ENCODE data around the gene LRRC8A.

The LRRC8A gene

DNA sequence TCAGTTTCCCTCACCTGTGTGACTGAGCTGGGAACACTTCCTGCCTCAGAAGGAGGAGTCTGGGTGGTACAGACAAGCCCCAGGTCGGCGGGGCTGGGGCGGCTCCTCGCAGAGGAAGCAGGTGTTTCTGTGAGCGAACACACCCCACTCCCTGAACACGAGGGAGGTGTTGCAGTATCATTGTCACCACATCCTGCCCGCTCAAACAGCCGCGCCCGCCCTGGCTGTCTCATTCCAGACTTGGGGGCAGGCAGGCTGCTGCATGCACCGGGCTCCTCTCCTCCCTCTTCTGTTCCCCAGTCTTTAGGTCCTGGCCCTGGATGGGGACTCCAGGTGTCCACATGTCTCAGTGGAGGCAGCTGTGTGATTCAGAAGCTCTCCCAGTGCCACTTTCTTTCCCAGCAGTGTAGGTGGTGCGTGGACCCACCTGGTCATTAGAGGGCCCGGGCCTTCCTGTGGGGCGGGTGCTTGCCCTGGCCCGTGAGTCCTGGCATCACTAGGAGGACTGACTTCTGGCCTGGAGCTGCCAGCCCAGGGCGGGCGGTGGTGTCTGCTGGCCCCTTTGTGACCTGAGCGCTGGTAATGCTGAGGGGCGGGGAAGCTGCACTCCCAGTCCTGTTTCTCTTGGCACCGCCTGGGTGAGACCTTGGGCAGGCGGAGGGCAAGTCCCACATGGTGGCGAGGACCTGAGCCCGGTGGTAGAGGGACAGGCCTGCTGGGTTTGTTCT, 20.6 kb downstream of the LRRC8A start:
- no peak for DNase-seq

DNA sequence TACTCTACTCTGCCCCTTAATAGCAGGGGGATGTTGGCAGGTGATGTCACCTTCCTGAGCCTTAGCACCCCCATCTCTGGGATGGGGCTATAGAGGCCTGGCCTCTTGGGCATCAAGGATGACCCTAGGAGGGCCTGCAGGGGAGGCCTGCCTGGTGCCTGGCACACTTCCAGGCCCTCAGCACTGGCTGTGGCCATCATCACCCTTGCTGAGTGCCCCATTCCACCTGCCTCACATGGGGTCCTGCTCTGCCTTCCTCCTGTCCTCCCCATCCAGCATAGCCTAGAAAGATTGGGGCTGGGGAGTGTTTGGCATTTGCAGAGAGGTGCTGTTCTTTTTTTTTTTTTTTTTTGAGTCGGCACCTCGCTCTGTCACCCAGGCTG, 21.1 kb downstream of the LRRC8A start:
- DNase-seq: no peak

DNA sequence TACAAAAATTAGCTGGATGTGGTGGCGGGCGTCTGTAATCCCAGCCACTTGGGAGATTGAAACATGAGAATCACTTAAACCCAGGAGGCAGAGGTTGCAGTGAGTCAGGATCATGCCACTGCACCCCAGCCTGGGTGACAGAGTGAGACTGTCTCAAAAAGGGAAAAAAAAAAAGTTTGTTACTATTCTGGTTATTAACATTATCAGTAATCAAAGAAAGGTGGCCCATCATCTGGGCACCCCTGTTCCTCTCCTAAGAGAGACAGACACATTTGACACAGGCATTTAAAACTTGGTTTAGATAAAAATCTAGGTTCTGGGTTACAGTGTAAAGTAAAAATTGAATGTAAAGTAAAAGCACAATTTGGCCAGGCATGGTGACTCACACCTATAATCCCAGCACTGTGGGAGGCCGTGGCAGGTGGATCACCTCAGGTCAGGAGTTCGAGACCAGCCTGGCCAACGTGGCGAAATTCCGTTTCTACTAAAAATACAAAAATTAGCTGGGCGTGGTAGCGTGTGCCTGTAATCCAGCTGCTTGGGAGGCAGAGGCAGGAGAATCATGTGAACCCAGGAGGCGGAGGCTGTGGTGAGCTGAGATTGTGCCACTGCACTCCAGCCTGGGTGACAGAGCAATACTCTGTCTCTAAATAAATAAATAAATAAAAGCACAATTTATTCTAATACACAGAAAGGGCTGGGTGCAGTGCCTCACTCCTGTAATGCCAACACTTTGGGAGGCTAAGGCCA, 22.1 kb downstream of the LRRC8A start:
- DNase-seq: no peak

DNA sequence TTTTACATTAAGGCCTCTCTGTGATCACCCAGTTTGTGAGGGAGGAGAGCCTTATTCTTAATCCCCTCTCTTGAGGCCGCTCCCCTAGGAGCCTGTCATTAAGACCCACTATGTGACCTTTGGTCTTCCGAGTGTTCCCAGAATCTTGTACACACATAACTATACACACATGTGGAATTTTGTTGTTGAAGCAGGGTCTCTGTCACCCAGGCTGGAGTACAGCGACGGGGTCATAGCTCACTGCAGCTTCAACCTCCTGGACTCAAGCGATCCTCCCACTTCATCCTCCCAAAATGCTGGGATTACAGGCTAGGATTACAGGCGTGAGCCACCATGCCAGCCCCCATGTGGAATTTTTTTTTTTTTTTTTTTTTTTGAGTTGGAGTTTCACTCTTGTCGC, 24.0 kb downstream of the LRRC8A start:
- no peak for DNase-seq

DNA sequence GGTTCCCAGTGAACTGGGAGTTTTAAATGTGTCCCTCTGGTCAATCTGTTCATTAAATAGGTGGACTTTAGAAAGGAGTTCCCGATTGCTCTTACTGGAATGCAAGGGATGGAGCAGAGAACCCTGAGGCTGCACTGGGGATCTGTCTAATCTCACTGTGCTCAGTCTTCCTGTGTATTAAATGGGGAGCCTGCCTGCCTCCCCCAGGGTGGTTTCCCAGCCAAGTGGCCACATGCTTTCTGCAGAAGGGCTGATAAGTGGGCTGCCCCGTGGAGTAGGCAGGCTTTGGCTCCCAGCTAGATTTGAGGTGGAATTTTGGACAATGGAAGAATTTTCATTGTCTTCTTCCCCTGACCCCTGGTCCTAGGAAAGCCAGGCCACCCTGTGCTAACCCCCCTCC, 24.8 kb downstream of the LRRC8A start:
- DNase-seq: no peak

DNA sequence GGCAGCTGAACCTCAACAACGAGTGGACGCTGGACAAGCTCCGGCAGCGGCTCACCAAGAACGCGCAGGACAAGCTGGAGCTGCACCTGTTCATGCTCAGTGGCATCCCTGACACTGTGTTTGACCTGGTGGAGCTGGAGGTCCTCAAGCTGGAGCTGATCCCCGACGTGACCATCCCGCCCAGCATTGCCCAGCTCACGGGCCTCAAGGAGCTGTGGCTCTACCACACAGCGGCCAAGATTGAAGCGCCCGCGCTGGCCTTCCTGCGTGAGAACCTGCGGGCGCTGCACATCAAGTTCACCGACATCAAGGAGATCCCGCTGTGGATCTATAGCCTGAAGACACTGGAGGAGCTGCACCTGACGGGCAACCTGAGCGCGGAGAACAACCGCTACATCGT, 26.4 kb downstream of the LRRC8A start:
- no peak for DNase-seq

DNA sequence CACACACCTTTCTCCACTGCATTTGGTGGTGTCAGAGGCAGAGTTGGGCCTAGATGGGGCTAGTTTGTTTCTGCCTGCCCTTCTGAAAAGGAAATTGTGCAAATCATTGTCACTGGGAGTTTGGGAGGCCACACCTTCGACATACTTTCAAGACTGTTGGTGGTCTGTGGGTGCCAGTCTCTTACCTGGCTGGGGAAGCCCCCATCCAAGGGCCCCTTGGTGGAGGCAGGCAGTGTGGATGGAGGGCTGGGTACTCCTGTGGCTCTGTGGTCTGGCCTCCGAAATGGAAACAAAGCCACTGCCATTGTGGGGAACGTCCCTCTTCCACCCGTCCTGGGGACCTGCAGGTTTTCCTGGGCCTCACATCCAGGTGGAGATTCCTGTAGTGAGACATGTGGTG, 27.9 kb downstream of the LRRC8A start:
- DNase-seq: no peak

DNA sequence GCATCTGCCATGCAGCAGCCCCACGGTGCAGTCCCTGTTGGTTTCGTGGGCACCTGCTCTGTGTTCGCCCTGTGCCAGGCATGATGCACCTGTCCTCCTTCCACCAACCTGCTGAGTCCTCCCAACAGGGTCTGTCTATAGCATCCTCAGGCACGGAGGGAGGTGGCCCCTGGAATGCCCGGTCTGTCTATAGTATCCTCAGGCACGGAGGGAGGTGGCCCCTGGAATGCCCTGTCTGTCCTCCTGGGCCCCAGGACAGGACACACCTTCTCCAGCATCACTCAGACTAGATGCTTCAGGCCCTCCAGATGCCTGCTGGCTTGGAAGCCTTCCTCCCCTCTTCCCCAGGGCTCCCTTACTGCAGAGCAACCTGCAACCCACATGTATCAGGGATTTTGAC, 29.0 kb downstream of the LRRC8A start:
- no peak for DNase-seq

DNA sequence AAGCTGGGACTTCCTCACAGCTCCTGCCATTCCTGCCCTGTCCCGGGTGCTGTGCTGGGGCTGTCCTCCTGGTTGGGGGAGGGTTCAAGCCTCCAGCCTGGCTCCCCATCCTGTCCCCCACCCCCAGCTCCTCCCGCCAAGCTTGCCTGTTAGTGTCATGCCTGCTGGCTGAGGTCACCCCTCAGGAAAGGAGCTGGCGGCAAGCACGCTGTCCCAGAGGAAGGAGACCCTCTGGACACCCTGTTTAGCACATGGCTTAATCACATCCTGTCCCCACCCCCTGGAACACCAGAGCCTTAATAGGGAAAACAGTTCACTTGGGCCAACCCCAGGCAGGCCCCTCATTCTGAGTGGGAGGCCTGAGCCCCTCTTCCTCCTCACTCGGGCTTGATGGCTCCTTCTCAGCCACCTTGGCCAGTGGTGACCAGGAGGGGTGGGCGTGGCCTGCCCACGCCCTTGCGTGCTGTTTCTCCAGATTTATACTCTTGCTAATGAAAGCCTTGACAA, 29.6 kb downstream of the LRRC8A start:
- DNase-seq: peak in 1 of 2 donors; percentile 52

DNA sequence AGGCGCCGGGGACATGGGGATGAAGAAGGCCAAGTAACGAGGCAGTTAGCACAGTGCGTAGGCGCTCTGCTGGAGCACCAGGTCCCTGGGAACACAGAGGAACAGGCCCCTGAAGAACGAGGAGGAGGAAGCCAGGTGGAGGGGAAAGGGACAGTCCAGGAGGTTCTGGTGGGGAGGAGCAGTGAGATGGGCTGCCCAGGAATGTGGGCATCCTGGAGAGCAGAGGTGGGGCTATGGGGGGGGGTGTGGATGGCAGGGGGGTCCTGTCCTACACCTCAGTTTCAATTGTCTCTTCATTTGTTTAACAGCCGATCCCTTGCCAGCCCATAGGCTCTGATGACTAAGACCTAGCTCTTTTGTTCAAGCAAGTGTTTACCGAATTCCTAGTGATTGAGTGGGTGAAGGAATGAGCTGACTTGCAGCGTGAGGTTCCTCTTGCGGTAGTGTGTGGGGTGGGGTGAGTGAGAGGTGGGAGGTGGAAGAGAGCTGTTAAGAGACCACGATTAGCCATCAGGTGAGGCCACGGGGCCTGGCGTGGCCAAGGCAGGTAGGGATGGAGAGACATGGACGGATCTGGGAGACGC, 30.4 kb downstream of the LRRC8A start:
- peak; percentile 40 to 80 for DNase-seq

DNA sequence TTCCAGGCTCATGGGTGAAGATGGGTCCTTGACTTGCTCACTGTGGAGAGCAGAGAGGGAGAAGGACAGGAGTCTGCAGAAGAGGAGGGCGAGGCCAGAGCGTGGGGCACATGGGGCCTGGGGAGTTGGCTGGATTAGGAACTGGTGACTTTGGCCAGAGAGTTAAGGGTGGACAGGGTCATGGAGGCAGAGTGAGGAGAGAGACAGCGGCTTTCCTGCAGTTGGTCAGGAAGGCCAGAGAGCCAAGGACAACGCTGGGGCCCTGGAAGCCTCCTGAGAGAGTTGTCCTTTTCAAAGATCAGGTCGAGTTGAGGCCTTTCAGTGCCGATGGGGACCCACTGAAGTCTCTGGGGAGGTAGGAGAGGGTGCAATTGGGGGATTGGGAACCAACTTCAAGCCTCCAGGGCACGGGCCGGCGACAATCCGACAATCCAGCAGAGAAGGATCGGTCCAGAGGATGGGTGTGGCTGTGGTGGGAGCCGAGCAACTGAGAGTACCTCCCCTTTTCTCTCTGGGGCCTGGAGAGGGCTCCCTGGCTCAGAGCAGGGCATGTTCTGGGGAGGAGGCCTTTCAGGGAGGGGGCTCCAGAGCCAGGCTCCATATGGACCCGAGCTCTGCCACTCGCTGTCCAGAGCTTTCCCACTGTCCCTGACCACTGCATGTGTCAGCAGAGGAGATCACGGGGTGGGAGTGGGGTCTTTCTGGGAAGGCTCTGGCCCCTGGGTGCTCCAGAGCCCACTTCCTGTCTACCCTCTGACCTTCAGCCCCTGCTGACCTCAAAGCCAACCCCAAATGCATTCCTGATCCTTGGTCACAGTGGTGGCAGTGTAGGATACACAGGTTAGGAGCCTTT, 31.3 kb downstream of the LRRC8A start:
- no peak for DNase-seq

DNA sequence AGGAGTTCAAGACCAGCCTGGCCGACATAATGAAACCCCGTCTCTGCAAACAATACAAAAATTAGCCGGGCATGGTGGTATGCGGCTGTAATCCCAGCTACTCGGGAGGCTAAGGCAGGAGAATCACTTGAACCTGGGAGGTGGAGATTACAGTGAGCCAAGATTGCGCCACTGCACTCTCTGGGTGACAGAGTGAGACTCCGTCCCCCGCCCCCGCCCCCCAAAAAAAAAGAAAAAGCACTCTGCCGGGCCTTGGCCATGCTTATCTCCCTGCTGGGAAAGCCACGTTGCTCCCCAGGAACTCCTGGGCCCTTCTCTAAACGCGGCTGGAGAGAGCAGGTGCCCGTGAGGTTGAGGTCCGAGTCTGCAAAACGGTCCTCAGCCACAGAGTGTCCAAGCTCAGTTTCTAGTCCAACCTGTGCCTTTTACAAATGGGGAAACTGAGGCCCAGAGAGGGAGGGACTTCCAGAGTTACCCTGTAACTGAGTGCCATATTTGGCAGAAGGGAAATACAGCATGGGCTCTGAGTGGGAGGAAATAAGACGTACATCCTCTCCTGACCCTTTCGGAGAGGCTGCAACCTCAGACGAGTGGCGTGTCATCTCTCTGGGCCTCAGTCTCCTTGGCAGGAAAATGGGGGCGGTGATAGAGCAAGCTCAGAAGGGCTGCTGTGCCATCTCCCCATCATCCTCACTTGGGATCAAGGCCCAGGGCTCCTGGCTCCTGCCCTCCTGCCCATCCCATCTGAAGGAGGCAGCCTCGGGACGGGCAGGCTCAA, 32.3 kb downstream of the LRRC8A start:
- no peak for DNase-seq

DNA sequence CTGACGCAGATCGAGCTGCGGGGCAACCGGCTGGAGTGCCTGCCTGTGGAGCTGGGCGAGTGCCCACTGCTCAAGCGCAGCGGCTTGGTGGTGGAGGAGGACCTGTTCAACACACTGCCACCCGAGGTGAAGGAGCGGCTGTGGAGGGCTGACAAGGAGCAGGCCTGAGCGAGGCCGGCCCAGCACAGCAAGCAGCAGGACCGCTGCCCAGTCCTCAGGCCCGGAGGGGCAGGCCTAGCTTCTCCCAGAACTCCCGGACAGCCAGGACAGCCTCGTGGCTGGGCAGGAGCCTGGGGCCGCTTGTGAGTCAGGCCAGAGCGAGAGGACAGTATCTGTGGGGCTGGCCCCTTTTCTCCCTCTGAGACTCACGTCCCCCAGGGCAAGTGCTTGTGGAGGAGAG, 34.3 kb downstream of the LRRC8A start:
- no peak for DNase-seq

DNA sequence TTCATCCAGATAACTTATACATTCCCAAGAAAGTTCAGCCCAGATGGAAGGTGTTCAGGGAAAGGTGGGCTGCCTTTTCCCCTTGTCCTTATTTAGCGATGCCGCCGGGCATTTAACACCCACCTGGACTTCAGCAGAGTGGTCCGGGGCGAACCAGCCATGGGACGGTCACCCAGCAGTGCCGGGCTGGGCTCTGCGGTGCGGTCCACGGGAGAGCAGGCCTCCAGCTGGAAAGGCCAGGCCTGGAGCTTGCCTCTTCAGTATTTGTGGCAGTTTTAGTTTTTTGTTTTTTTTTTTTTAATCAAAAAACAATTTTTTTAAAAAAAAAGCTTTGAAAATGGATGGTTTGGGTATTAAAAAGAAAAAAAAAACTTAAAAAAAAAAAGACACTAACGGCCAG, 34.8 kb downstream of the LRRC8A start:
- DNase-seq: no peak

DNA sequence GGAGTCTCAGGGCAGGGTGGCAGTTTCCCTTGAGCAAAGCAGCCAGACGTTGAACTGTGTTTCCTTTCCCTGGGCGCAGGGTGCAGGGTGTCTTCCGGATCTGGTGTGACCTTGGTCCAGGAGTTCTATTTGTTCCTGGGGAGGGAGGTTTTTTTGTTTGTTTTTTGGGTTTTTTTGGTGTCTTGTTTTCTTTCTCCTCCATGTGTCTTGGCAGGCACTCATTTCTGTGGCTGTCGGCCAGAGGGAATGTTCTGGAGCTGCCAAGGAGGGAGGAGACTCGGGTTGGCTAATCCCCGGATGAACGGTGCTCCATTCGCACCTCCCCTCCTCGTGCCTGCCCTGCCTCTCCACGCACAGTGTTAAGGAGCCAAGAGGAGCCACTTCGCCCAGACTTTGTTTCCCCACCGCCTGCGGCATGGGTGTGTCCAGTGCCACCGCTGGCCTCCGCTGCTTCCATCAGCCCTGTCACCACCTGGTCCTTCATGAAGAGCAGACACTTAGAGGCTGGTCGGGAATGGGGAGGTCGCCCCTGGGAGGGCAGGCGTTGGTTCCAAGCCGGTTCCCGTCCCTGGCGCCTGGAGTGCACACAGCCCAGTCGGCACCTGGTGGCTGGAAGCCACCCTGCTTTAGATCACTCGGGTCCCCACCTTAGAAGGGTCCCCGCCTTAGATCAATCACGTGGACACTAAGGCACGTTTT, 35.4 kb downstream of the LRRC8A start:
- DNase-seq: no peak

DNA sequence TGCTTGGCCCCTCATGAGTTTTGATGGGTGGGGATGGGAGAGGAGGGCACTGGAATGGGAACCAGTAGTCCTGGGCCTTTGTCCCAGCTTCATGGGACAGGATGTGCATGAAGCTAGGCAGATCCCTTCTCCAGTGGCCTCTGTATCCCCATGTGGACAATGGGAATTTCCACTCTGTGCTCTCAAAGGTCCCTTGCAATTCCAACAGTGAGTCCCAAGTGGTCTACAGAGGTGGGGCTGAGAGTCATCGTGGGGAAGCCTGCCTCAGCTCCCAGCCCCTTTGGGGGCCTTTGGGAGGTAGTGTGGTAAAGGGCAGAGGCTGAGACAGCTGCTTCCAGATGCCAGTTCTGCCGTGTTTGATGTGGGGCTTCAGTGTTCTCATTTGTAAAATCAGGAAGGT, 37.0 kb downstream of the LRRC8A start:
- DNase-seq: no peak

DNA sequence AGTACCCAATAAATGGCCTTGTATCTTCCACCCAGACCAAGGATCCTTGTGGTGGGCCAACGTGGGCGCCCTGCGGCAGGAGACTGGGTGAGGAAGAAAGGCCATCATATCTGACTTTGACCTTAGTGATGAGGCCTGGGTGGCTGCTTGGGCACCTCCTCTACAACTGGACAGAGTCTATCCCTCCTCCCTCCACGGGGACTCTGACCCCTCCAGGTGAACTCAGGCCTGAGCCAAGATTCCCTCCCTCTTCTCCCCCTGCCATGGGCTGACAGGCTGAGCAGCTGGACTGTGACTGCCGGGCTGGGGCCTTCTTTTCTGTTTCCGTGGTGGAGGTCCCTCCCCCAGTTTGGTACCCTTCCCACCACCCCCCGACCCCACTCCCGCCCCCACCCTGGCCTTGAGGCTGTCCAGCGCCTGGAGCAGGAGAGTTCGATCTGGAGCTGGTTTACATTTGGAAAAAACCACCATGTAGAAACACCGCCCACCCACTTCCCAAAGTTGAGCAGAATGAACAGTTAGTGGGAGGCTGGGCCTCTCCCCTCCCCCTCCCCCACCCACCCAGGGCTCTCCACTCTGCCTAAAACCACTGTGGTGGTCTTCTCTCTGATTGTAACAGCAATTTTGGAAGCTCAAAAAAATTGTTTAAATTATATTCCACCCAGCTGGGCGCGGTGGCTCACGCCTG, 37.6 kb downstream of the LRRC8A start:
- peak in 1 of 2 donors; percentile 32 for DNase-seq

DNA sequence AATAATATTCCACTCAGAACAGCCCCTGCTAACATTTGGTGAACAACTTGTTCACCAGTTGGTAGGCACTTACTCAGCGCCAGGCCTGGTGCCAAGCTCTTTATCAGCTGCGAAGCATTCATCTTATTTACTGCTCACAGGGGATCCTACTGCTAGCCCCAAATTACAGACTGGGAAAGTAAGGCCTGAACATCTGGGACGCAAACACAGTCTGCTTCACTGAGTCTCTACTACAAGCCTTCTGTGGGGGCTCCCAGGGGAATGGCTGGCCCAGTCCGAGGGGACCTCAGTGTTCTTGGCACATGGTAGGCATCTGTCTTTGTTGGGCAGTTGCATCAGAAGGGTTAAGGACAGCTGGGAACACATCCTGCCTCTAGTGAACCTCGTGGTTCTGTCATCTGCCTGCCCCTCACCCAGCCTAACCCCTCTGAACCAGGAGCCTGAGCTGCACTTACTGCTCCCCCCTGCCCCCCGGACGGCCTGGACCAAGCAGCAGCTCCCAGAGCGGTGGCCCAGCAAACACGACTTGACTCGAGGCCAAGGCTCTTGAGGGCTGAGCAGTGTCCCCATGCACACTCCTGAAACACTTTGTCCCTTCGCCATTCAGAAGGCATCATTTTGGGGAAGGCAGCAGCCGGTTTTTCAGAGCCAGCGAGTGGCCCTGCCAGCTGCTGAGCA, 38.6 kb downstream of the LRRC8A start, which contains the start of gene PHYHD1:
Gene PHYHD1 (plus strand): TSS at position 602 of the 678 bp plus-strand sequence. CDS start 1,342 bp downstream, outside the sequence.
- DNase-seq: no peak

DNA sequence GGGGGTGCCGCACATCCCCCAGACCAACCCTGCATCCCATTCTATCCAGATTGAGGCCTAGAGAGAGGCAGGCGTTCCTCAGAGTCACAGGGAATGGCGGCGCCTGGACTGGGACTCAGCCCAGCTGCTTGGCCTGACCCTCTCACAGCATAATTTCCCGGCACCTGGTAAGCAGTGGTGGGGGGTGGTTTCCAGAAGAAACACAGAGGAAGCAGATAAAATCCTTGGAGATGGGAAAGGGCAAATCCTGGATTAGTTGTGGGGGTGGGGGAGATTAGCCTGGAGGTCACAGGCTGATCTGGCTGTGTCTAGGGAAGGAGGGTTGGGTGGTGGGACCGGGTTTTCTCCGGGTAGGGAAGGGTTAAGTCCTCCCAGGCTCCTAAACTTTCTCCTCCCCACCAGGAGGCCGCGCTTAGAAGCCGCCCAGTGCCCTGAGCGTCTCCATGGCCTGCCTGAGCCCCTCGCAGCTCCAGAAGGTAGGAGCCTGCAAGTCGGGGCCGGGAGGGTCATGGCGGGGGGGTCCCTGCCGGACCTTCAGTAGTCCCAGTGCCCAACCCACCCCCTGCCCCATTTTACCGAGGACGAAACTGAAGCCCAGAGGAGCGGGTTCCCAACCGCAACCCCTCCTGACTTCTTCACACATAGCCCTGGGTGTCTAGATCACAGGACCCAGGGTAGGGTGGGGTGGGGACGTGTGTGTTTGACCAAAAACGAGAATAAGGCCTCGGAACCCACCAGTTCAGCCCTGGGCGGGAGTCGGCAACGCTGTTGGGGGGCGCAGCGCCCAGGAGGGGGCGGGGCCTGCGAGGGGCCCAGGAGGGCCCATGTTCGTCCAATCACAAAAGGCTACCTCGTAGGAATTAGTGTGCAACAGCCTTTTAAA, 40.2 kb downstream of the LRRC8A start:
- DNase-seq: no peak
